NCI-H524 treated with DMSO at 0.1 percent for 48 hours (cell line): ENCODE measurements around the gene SDR42E1.

ENCODE experiments used
- DNase-seq: peaks from one replicate; lab custom pipeline; 2025; lab: John Stamatoyannopoulos, UW

SDR42E1 gene

DNA sequence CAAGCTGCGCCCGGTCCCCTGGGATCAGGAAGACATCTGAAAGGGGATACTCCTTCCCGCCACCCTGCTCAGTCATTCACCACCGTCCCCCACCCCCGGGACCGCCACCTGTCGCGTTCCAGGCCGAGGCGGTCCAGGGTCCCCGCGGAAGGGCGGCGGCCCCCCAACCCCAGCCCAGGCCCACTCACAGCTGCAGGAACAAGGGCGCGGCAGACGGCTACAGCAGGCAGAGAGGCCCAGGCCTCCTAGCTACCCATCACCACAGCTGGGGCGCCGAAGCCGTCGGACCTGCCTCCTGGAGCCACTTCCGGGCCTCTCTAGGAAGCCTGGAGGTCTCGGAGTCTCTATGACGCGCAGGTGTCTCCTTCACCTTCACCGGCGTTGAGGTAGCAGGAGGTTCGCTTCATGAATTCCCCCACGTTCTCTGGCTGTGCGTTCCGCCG is at the start of gene SDR42E1:
Gene SDR42E1 (minus strand): TSS at position 272 of the 443 bp plus-strand sequence. CDS start 10,612 bp downstream, outside the sequence.
- DNase-seq: peak; percentile 17

DNA sequence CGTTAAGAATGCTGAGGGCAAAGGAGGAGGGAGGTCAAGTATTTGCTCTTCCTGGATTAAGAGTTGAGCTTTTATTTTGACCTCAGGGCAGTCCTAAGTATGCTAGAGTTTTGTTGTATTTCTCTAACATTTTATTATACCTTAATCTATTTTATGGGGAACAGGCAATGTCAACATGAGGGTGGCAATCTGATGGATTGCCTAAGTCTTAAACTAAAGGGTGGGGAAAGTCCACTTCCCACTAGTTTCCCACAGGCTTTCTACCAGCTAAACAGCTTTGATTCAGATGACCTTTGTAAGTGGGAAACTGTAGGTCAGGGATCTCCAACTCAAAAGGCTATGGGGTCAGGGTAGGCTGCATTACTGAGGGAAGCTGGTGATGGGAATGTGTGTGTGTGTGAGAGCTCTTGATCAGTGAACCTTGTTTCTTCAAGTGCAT is 48.7 kb upstream of the SDR42E1 start:
- DNase-seq: no peak

GRCh38 chr16:82059161-82059982 is 48.1 kb upstream of the SDR42E1 start:
- no peak for DNase-seq

DNA sequence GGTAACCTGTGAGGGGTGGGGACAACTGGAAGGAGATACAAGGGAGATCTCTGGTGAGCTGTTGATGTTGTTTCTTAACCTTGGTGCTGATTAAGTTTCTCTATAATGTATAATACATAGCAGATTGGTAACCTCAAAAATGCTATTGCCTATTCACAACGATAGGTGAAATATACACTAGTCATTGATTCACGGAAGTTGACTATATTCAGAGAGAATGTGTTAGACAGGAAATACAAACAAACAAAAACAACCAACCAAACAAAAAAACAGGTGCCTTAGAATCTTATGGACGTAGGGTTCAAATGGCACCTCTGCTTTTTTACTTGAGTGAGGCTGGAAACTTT is 45.3 kb upstream of the SDR42E1 start:
- no peak for DNase-seq

DNA sequence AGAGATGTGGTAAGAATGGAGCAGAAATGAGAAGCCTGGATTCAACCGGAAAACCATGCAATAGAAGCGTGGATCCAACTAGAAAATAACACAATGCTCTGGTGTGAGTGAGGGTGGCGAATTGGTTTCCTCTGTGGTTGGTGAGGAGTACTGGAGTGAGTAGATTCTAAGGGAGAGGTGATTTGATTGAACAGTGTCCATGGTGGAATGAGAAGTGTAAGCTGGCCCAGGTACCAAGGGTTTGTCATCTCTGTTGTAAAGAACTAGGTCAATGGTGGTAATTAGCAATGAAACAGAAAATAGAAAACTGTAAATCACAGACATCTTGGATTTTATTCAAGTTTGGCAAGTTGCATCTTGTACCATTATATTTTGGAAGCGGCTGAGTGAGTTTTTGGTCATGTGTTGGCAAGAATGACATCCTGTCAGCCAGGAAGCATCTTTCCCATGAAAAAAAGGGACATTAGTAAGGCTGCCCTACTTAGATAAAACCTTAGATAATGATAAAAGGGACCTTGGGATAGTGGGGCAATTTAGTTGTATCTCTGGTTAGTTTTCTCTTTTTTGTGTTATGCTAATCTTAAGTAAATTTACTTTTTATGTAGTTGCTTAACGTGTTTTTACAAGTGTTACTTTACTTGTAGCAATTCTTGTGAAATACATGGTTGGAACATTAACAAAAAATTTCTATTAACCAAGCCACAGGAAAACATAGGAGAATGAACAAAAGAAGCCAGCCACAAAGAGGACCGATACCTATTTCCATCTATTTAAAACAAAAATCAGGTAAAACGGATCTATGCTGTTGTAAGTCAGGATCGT is 44.7 kb upstream of the SDR42E1 start:
- DNase-seq: no peak

DNA sequence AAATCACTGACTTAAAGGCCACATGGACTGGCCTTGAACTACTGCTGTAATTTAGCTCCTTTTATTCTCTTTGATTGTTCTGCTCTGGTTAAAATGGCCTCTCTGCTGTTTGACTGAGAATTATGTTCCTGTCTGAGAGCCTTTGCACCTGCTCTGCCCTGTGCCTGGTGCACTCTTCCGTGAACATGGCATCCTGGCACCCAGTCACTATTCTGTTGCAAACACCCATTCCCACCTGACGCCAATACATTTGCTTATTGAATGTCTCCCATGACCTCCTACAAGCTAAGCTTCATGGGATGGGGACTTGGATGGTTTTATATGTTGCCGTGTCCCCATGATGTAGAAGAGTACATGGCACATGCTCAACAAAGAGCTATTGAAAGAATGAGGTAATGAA is 43.8 kb upstream of the SDR42E1 start:
- DNase-seq: no peak

DNA sequence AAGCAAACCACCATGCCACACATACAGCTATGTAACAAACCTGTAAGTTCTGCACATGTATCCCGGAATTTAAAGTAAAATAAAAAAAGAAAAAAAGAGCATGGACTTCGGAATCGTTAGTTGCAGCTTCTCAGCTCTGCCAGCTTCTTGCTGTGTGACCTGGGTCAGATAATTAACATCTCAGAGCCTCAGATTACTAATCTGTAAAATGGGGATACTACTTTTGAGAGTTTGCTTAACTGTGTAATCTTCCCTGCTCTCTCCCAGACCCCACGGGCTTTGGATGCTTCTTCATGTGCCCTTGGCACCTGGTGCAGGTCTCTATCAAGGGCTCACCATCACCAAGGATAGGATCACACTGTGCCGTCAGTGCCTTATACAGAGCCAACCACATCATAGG is 40.4 kb upstream of the SDR42E1 start:
- no peak for DNase-seq

DNA sequence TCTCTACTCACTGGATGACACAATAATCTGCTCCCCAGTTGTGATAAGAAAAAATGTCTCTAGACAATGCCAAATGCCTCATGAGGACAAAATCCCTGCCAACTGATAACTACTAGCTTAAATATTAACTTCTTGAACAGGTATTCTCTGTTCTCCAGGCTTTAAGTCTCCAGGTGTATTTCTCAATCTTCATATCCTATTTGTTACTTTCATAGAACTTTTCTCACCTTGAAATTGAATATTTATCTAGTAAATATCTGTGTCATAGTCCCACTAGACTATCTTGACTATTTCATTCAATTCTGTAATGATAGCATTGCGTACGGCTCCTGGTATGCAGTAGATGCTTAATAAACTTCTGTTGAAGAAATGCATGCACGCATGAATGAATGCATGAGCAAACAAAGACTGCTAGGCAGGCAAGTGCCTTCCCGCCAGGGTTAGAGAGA is 39.7 kb upstream of the SDR42E1 start:
- no peak for DNase-seq

- DNase-seq: no peak
Observed at GRCh38 chr16:82050506-82050905, 39.2 kb upstream of the SDR42E1 start.

GRCh38 chr16:82049484-82049883 is 38.2 kb upstream of the SDR42E1 start:
- no peak for DNase-seq

- DNase-seq: no peak
Observed at GRCh38 chr16:82047787-82048186, 36.5 kb upstream of the SDR42E1 start.

- no peak for DNase-seq
Observed at GRCh38 chr16:82047374-82047773, 36.1 kb upstream of the SDR42E1 start.

GRCh38 chr16:82046941-82047340 is 35.7 kb upstream of the SDR42E1 start:
- DNase-seq: no peak

- no peak for DNase-seq
Observed at GRCh38 chr16:82046541-82046940, 35.3 kb upstream of the SDR42E1 start.

DNA sequence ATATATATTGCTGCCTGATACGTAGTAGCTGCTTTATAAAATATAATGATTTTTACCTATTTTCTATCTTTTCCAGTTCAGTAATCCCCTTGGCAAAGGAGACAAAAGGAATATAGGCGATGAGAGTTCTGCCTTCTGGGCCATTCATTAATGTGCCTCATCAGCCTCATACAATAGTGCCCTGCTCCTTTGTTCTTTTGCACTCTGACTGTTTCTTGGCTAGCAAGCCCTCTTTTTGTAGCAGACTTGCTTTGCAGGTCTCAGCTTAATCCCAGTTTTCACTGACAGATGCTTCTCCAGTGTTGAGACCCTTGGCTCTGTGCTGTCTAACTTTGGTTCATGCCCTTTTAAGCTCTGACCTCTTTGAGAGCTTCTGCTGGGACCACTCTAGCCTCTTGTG is 34.2 kb upstream of the SDR42E1 start:
- no peak for DNase-seq

DNA sequence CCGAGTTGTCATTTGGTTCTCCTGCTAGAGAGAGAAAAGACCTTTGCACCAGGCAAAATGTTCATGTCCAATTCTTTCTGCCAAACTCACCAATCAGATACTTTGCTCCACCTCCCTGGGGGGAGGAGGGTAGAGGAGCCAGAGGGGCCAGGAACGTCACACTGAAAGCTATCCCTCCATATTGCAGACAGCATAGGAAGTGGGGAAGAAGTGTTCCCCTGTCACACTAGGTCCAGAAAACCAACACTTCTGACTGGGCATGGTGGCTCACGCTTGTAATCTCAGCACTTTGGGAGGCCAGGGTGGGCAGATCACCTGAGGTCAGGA is 33.3 kb upstream of the SDR42E1 start:
- DNase-seq: no peak

GRCh38 chr16:82043680-82044584 is 32.7 kb upstream of the SDR42E1 start:
- DNase-seq: no peak

- DNase-seq: no peak
Observed at GRCh38 chr16:82042846-82043245, 31.6 kb upstream of the SDR42E1 start.

DNA sequence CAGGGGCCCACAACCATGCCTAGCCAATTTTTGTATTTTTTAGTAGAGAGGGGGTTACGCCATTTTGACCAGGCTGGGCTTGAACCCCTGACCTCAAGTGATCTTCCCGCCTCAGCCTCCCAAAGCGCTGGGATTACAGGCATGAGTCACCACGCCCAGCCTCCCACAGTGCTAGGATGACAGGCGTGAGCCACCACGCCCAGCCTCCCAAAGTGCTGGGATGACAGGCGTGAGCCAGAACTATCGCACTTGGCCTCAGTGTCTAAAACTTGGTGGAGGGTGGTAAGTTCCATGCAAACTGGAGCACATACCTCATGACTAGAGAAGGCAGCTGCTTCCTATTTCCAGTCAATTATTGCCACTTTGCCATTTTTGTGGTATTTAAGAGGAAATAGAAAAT is 30.9 kb upstream of the SDR42E1 start:
- no peak for DNase-seq

DNA sequence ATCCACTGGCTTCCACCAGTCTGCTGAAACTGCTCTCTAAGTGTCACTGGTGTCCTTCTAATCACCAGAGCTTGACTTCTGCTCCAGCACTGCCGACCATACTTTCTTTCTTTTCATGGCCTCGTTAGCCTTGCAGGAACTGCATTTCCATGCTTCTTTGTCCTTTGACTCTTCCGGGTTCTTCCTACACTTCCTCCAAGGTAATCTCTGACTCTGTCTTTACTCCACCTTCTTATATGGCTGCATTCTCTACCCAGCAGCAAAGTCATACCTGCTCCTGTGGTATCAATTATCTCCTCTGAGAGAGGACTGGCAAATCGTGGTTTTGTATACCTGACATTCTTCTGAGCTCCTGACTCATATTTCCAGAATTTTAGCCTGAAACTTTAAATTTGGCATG is 30.3 kb upstream of the SDR42E1 start:
- no peak for DNase-seq

GRCh38 chr16:82040296-82040695 is 29.0 kb upstream of the SDR42E1 start:
- DNase-seq: no peak

DNA sequence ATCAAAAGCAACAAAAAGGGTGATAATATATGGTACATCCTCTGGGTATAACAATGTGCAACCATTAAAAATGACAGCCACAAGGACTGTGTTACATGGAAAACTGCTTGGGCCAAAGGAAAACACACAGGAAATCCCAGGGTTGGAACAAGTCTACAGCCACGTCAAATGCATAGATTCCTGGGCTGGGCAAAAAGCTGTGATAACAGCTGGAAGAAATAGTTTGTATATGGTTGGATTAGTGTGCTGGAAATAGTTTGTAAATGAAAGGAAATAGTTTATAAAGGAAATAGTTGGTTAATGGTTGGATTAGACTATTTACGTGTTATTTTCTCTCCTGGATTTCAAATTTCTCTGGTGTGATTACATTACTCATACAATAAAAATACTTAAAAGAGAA is 26.4 kb upstream of the SDR42E1 start:
- no peak for DNase-seq
